Measurements from ENCODE around the gene GPER1.
A peak's percentile ranks its signal among the peaks of the same experiment; 100 is the strongest.
"Not testable (repeated sequence)": the region's sequence is repeated elsewhere in the genome, so short reads cannot be mapped to it uniquely, and the experiment has no call there.

Gene GPER1

DNA sequence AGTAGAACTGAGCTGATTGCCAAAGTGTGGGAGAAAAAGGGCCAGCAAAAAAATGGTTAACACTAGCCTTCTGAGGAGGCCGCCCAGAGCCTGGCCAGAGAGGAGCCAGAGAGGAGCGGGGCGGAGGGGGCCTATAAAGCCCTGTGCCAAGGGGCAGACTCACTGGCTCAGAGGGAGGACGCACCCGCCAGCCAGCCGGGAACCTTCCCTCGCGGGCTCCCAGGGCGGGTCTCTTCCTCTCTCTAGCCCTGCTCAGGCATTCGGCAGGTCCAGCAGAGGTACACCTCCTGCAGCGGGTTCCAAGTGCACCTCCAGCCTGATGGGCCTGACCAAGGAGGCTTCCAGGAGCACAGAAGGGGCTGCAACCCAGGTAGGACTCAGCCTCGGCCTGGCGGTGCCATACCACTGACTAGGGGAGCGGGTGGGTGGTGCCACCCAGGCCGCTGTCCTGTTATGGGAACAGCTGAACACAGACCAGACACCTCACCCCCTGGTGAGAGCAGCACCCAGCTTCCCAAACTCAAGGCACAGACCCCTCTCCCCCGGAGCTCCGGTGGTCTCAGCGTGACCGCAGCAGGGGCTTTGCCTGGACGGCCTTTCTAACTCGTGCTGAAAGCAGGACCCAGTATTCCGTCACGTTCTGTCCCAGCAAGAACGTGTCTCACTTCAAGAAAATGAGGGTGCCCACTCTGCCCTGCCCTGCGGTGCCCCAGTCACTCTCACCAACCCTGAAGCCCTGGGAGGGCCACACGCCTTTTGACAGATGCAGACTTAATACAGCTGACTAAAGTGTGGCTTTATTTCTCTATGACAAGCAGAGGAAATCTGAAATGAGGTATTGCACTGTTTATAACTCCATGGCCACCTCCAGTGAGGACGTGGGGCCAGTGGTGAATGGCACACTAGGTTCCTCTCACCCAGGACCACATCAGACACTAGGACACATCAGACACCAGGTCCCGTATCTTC lies at the start of gene GPER1:
GPER1 (plus strand) TSS at position 162 of the 969 bp plus-strand sequence. CDS start 3,616 bp downstream, outside the sequence.
- DNase-seq, result peak; percentile 16

DNA sequence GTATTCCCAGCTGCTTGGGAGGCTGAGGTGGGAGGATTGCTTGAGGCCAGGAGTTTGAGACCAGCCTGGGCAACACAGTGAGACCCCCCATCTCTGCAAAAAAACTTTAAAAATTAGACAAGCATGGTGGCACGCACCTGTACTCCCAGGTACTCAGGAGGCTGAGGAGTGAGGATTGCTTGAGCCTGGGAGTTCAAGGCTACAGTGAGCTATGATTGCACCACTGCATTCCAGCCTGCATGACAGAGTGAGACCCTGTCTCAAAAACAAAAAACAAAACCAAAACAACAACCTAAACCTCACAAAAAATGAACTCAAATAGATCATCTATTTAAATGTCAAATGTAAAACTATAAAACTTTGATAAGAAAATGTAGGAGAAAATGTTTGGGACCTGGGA lies 47.7 kb upstream of the GPER1 start:
- not testable (repeated sequence) for DNase-seq

DNA sequence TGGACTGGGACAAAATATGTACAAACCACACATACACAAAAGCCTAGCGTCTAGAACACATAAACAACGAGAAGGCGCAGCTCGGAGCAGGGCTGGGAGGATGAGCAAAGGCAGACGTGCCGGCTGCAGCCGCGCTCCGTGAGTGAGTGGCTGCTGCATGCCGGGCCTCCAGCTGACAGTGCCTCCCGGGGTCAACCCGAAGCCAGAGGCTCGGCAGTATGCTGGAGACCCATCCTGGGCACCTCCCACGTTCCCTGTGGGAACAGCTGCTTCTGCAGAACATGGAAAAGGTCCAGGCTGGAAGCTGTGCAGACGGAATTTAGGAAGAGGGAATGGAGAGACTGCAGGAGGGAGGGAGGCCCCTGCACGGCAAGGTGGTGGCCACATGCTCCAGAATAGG lies 47.1 kb upstream of the GPER1 start:
- no peak for DNase-seq

DNA sequence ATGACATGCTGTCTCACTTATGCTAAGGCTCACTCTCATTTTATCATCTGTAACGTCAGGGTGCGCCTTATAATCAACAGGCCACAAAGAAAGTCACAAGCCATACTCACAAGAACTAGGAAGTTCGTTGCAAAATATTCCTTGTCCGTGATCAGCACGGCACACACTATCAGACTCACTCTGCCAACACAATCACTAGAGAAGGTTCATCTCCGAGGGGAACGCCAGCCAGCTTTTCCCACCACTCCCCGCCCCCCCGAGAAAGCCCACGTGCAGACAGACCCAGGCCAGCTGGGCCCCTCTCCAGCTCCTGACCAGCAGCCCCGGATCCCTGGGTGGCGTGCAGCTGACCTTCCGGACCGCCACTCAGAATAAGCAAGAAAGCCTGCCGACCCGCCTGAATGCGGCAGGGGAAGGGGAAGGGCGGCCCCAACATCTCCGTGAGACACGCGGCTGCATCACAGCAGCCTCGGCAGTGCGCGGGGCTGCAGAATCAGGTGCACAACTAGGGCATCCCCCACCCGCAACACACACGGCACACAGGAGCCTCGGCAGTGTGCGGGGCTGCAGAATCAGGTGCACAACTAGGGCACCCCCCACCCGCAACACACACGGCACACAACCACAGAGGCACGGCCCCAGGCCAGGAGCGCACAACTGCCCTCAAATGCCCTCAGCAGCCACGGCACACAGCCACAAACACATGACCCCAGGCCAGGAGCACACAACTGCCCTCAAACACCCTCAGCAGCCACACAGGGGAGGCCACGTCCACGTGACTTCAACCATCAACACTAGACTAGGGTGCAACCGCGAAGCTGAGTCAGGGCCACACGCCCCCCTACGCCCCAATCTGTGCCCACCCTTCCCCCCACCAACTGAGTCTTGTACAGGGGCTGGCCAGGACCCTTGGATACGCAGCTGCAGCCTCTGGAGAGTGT lies 46.1 kb upstream of the GPER1 start:
- no peak for DNase-seq

DNA sequence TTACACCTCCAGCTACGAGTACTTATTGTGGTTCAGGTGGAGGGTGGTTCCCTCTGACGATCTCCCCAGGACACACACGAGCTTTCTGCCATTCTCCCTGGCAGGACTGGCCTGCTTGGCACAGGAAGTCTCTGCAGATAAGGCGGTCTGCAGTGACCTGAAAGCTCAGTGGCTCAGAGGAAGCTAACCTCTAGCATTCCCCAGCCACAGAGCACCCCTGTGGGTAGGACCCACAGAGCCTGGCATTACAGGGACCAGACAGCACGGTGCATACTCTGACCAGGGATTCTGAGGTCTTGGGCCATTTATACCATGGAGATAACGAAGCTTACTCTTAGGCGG lies 45.5 kb upstream of the GPER1 start:
- no peak for DNase-seq

DNA sequence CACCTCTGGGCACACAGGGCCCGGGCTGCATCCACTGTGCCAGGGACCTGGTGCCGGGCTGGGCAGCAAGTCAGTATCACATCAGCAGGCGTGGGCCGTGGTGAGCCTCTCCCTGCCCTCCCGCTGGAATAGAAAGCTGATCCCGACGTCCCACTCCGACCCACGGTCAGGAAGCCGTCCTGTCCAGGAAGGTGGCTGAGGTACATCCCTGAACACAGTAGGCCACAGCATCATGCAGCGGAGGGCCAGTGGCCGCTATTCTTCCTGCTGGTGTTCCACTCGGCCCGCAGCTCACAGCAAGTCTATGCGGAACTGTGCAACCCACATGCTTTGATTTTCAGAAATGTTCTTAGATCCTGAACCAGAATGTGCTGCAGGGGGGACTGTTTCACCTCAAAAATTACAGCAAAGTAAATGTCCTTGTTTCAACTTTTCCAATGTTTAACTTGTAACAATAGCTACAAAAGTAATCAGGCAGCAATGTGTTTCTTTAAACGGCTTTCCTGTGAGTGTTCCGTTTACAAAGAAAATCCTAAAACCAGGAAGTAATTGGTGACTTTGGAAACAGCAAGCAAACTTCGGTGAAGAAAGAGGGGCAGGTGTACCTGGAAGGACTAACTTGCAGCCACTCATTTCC lies 44.2 kb upstream of the GPER1 start:
- DNase-seq, result no peak

DNA sequence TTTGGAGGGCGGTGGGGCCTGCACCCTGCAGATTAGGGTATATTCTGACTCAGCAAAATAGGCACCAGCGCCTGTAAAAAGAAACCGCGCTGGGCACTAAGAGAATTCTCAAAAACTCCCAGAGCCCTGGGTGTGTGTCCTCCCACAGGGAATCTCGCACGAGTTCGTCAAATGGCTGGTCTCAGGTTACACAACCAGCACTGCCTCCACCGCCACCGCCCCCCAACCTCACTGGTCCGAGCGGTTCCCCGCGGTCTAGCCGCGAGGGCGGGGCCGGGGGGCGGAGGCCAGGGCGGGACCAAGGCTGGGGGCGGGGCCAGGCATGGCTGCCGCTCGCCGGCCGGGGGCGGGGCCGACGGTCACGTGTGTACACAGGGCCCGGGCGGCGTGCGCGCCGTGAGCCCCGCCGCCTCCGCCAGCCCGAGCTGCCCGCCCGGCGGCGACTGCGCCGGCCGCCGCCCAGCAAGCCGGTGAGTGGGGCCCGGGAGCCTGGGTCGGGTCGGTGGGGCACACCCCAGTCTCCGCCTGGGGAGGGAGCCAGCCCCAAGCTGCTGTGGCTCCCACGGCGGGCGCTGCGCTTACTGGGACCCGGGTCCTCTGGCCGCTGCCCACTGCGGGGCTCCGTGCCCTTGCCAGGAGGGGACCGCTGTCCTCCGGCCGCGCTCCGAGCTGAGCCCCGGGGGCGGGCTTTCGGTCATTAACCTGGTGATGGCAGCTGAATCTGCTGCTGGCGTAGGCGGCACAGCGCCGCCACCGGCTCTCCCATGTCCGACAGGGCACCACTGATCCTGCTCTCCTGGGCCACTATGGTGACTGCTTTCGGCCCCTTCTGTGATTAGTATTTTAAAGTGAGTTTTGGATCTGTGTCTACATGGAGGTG lies 43.5 kb upstream of the GPER1 start, which contains the start of gene GPR146:
GPR146 (plus strand) TSS at position 358 of the 880 bp plus-strand sequence. CDS start 12,970 bp downstream, outside the sequence.
- peak; percentile 87 for DNase-seq

DNA sequence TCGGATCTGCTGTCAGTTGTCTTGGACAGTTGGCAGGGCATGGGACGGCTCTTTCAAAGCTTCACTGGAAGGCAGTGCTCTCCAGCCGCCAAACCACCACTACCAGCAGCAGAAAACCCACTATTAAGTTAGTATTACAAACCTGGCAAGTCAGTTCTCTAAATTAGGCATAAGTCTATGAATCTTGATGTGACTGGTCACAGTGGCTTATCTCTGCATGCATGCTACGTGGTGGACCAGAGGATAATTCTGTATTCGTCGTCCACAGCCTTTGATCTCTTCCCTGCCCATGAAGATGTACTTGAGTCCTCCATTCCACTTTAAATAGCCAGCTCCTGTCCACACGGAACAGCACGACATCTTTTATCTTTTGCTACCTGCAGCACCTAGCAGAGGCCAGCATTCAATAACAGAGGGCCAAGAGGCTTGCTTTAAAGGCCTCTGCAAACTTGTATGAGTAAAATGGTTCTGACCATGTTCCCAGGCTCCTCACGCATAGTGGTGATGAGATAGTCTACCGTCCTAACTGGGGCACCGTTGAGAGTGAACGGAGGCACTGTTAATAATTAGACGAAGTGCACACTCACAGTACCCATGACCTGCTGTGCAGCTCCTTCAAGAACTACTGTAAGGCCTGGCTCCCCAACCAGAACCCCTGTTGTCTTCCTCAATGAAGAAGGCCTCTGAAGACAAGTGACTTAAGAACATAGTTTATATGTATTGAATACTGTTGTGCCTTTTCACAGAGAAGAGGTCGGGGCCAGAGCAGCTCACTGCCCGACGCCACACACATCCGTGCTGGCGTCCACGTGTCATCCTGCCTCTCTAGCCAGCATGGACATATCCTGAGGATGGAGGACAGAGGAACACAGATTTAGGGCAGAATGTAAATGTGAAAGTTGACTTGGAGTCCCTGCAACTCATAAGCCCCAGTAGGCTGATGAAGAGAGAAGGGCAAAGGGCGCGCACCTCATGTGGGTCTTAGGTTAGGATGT lies 42.5 kb upstream of the GPER1 start:
- DNase-seq, result no peak

DNA sequence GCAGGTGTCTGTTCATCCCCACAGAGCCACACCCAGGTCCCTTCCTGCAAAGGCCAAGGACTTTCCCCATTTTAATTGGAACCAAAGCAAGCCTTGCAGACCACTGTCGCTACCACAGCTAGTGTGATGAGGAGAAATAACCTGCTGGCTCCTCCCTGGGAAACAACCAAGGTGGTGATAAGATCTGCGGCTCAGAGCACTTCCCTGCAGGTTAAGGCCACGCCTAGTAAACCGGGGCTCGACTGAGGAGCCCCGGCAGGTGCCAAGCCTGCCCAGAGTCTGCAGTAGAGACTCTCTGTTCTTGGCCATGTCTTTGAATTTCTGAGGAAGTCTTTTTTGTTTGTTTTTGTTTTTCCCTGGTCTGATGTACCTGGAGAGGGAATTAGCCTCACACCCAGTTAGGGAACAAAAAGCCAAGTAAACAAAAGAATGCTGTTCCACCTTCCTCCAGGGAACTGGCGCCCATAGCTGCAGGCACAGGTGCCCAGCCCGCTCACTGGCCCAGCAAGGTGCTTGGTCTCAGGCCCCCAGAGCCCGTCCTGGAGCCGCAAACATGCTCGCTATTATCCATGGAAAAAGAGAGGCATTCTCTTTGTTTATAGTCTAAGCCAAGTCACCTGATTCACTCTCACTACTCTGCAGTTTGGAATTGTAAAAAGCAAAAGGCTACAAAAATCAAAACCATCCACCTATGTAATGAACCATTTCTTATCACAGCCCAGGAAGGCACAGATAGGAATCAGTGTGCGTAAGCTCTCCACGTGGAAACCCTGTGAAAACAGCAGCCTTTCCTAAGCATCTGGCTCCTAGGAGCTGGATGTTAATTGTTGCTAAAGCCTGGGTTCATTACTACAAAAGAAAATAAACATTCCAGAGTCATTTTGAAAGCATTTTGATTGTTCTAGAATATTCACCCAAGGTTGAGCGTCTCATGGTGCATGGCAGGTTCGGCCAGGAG lies 40.9 kb upstream of the GPER1 start:
- no peak for DNase-seq

DNA sequence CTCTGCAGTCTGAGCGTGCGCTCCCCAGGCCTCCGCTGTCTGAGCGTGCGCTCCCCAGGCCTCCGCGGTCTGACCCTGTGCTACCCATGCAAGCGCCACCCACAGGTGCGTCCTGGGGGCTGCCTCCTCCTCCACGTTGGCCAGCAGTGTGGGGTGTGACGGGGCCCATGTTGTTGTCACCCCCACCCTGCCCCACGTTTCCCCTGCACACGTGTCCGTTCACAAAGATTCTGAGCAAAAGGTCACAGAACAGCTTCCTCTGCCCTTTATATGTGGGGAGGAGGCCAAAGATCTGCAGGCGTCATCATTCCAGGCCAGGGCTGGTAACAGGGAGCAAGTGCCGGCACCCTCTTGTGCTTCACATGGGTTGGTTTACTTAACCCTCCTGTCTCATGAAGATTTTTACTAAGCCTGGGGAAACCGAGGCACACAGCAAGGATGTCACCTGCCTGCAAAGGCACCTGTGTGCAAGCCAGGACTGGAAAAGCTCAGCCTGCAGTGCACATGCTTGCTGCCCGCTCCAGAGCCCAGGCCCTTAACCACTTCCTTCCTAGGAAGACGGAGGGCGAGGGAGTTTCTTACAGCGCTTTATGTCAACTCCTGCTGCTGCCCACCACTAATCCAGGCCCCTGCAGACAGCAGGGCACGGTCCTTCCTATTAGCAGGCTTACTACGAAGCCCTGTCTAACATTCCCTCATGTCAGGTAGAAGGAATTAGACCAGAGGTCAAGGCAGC lies 38.7 kb upstream of the GPER1 start:
- DNase-seq, result no peak

DNA sequence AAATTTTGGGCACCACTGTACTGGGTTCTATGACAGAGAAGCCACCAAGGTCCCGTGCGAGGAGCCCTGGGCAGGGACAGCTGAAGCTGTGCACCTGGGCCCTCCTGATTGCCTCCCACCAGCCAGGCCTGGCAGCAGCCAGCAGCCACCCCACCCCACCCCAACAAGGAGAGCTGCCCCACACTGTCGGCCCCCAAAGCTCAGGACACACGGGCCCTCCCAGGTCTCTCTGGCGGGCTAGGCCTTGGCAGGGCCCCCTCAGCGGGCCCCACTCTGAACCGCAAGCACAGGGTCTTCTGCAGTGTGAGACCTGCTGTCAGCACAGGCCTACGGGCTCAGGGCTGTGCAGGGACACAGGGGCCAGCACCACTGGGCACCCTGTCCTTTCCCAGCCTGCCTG lies 38.1 kb upstream of the GPER1 start:
- DNase-seq, result no peak

DNA sequence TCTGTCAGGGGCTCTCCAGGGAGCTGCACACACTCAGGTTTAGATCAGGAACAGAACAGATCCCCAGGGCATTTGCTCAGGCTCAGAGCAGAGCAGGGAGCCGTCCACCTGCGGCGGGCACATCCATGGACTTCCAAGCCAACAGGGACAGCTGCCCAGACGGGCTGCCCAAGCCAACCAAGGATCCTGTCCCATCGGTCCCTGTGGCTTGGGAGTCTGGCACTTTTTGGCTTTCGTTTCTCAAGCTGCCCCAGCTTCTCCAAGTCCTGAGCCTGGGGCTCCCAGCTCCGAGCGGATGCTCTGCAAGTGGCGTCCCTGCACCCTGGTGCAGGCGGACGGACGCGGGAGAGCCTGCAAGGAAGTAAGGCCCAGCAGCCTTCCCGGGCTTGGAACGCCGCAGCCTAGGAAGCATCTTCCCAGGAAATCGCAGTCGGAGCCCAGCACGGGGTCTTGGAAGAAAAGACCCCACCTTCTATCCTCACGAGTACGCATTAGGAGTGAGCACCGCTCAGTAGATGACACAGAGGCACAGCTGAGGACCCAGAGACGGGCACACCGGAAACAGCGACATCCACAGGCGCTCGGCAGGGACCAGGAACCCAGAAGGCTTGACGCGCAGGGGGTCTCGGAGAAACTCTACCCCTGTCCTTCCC lies 37.5 kb upstream of the GPER1 start:
- DNase-seq, result no peak

DNA sequence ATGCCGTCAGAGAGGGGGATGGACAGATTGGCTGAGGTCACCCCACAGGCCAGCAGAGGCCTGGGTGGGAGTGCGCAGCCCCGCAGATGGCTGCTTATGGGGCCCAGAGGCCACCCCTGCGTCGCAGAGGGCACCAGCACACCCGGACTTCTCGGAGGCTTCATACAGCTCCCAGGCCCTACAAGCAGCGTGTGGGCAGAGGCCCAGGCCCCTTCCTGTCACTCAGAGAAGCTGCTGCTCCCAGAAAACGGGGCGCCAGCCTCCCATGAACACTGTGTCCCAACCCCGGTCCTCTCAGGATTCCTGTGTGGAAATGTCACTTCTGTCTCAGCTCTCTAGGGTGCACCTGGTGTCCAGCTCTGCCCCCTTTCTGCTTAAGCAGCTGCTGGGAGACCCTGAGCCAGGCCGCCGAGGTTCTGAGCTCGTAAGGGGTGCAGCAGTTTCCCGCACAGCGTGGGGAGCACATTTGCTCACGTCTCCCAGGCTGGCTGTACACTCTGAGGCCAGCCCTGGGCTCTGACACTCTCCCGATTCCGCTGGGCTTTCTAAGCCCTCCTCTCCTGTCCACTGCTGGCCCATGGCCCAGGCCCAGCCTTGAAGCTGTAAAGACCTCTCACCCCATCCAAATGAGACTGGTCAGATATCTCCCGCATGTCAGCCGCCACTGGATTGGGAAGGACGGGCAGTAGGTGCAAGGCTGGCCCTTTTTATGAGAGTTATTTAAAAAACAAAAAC lies 36.8 kb upstream of the GPER1 start:
- no peak for DNase-seq

DNA sequence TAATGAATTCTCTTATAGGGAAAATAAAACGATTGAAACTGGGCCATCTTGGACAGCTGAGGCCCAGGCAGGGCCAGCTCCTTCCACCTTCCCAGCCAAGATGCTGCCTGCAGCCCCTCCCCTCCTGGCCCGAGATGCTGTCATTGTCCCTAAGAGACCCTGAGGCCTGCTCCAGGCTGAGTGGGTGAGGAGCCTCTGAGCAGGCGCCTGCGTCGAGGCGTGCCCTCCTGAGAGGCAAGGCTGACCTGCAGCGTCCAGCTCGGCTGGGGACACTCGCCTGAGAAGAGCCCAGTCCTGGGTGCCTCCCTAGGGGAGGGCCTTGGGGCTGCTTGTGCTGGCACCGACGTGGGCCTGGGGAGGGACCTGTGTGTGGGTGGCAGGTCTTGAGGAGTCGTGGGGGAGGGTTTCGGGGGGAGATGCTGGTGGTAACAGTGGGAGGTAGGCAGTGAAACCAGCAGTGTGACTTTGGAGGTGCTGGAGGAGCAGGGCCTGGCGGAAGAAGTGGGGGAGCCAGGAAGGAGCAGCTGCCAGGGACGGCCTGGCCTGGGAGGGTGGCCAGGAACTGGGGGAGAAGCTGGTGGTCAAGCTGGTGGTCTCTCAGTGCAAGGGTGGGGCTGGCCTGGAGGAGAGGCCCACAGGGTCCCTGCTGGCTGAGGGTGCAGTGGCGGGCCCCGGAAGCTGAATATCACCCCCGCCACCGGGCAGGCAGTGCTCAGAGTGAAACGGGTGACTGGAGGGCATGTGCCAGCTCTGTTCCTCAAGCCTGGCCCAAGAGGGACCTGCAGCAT lies 35.7 kb upstream of the GPER1 start:
- no peak for DNase-seq

DNA sequence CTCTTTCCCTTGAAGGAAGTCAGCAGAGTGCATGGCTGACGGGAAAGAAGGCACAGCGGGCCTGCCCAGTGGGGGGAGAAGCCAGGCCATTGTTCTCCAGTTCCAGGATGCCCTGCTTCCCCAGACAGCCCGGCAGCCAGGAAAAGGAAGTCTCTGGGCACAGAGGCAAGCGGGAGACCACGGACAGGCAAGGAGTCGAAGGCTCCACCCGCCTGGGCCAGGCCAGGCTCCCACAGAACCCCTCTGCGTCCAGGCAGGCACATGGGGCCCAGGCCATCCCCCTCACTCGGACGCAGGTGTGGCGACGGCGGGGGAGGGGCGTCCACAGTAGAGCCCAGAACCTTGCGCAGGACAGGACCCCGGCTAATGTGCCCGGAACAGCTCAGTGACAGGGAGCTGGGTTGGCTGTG lies 34.9 kb upstream of the GPER1 start:
- DNase-seq, result no peak

DNA sequence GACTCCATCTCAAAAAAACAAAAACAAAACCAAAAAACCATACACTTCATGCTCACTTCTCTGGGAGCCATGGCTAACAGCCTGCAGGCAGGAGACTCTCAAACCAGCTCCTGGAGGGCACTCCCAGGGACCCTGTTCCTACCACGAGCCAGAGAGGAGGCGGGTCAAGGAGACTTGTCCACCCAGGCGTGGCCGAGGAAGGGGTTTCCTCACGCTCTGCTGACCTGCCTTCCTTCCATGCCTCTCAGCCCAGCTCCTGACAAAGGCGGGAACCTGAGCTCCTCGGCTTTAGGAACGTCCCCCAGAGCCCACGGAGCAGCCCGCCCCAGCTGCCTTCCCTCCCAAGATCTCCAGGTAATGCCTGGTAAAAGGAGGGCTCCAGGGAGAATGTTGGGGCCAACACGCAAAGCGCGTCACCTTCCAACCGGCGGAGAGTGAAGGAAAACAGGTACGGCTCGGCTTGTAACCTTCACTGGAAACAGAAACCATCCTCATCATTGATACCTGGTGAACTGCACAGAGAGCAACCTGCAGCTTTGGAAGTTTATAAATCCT lies 34.0 kb upstream of the GPER1 start:
- no peak for DNase-seq
